Hepatocyte (in vitro differentiated cells): ENCODE measurements around the gene HOXB4. TPM values are rescaled to one million over a fixed set of nuclear protein-coding genes. Genes with fewer than 3 reads are reported as not detected.
A peak's percentile ranks its signal among the peaks of the same experiment; 100 is the strongest.

Experiments used
- DNase-seq: peaks from one replicate; pipeline ENCODE4 v3.0.0-alpha.2; 2016; ENCODE audit warnings: low spot score
- H2AFZ ChIP-seq: fragments of 200-600 bp; sonication (generic); 2 replicates; pipeline ENCODE4 v1.6.0; 2016; ENCODE audit warnings: antibody characterized with exemption, mild to moderate bottlenecking
- H3K27ac ChIP-seq: fragments of 200-600 bp; sonication (generic); 2 replicates; pipeline ENCODE4 v1.5.1; 2016; ENCODE audit warnings: mild to moderate bottlenecking
- H3K27me3 ChIP-seq: fragments of 200-600 bp; sonication (generic); 2 replicates; pipeline ENCODE4 v1.6.1; 2016
- H3K36me3 ChIP-seq: fragments of 200-600 bp; sonication (generic); replicated peaks from 2 replicates; pipeline ENCODE4 v1.5.1; 2016; ENCODE audit warnings: low read depth; ENCODE audit not compliant: insufficient read depth
- H3K4me1 ChIP-seq: fragments of 200-600 bp; sonication (generic); 2 replicates; pipeline ENCODE4 v1.5.1; 2016; ENCODE audit warnings: mild to moderate bottlenecking, moderate library complexity; ENCODE audit not compliant: insufficient read depth
- H3K4me2 ChIP-seq: fragments of 200-600 bp; sonication (generic); 2 replicates; pipeline ENCODE4 v1.6.0; 2016
- H3K4me3 ChIP-seq: fragments of 200-600 bp; sonication (generic); 2 replicates; pipeline ENCODE4 v1.5.1; 2016; ENCODE audit warnings: mild to moderate bottlenecking
- H3K79me2 ChIP-seq: fragments of 200-600 bp; sonication (generic); 2 replicates; pipeline ENCODE4 v1.6.0; 2017; ENCODE audit warnings: mild to moderate bottlenecking
- H3K9me2 ChIP-seq: fragments of 200-600 bp; sonication (generic); replicated peaks from 2 replicates; pipeline ENCODE4 v1.6.0; 2017; ENCODE audit warnings: mild to moderate bottlenecking; ENCODE audit not compliant: insufficient read depth
- H3K9me3 ChIP-seq: fragments of 200-600 bp; sonication (generic); 2 replicates; pipeline ENCODE4 v1.5.1; 2016; ENCODE audit warnings: low read depth, mild to moderate bottlenecking
- H4K20me1 ChIP-seq: fragments of 200-600 bp; sonication (generic); 2 replicates; pipeline ENCODE4 v1.6.0; 2016; ENCODE audit warnings: mild to moderate bottlenecking; ENCODE audit not compliant: insufficient read depth, poor library complexity, severe bottlenecking
- EZH2 ChIP-seq: fragments of 200-600 bp; sonication (generic); IDR thresholded peaks from 2 replicates; pipeline ENCODE4 v1.6.1; 2016; ENCODE audit warnings: antibody characterized with exemption, mild to moderate bottlenecking, borderline replicate concordance
- EZH2phosphoT487 ChIP-seq: fragments of 200-600 bp; sonication (generic); IDR thresholded peaks from one replicate; pipeline ENCODE4 v1.6.1; 2018; ENCODE audit warnings: antibody characterized with exemption, mild to moderate bottlenecking, low read depth, moderate library complexity; ENCODE audit not compliant: unreplicated experiment, severe bottlenecking
- WGBS: methylation state at CpG from one replicate; pipeline ENCODE4 v1.1.6; 2016; ENCODE audit warnings: low lambda C conversion rate; ENCODE audit errors: missing lambda C conversion rate; 5-methylcytosine and 5-hydroxymethylcytosine counted together
- polyA plus RNA-seq: library from polyadenylated mRNA; unstranded; fragments of >200 nt; fragmentation: Nextera tagmentation; extraction: Ambion mirVana; gene quantifications from 2 replicates; pipeline ENCODE4 v1.2.1, GENCODE V29; 2016
- total RNA-seq: library from RNA; depleted of rRNA; stranded (reverse); fragments of >200 nt; gene quantifications from 2 replicates; pipeline ENCODE4 v1.2.3, GENCODE V29; 2014
- TF ChIP-seq, protein P1 (sequence below): fragments of 200-600 bp; sonication (generic); IDR thresholded peaks from 2 replicates; pipeline ENCODE4 v1.5.1; 2016; ENCODE audit warnings: antibody characterized with exemption, mild to moderate bottlenecking; ENCODE audit not compliant: poor library complexity

Gene HOXB4
- total and polyA plus RNA-seq, 2 experiments from 2014 or later: 1.8 to 2.2 TPM

DNA sequence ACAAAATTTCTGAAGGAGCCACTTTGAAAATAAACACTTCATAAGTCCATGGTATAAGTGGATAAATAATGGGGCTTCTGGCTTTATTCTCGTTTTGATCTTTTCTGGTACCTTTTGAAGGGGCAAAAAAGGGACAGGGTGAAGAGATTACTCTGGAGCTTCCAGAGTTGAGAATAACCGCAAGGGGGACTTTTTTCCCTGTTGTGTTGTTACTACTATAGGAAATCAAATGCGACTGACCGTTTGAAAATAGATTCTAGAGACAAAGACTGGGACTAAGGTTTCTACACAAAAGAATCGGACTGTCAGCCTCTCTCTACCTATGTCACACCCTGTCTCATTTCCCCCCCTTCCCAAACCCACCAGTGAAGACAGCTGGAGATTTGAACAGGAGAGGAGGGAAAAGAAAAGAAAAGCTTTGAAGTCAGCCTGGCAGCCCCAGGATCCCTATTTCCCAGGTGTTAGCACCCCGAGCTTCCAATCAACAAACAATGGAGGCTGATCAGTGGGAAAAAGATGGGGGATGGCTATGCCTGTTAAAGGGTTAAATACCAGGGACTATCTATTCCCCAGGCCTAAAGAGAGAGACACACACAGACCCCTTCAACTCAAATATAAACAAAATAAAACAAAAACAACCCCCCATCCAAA, 8.4 kb downstream of the HOXB4 start:
- no peaks in the 10 kb centered on the region for H4K20me1 ChIP-seq
- peaks cover 14% of the 10 kb centered on the region for H3K4me1 ChIP-seq
- peaks cover 20% of the 10 kb centered on the region for H3K79me2 ChIP-seq
- H3K4me2 ChIP-seq: peak overlapping the region; percentile 91
- WGBS: 30% methylated on average over 6 of the region's 6 CpGs
- peaks cover 100% of the 10 kb centered on the region for H3K27me3 ChIP-seq
- H3K36me3 ChIP-seq: no peaks in the 10 kb centered on the region
- no peaks in the 10 kb centered on the region for H3K9me2 ChIP-seq
- TF ChIP-seq, protein P1, sequence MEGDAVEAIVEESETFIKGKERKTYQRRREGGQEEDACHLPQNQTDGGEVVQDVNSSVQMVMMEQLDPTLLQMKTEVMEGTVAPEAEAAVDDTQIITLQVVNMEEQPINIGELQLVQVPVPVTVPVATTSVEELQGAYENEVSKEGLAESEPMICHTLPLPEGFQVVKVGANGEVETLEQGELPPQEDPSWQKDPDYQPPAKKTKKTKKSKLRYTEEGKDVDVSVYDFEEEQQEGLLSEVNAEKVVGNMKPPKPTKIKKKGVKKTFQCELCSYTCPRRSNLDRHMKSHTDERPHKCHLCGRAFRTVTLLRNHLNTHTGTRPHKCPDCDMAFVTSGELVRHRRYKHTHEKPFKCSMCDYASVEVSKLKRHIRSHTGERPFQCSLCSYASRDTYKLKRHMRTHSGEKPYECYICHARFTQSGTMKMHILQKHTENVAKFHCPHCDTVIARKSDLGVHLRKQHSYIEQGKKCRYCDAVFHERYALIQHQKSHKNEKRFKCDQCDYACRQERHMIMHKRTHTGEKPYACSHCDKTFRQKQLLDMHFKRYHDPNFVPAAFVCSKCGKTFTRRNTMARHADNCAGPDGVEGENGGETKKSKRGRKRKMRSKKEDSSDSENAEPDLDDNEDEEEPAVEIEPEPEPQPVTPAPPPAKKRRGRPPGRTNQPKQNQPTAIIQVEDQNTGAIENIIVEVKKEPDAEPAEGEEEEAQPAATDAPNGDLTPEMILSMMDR: no peak
- no peak for TF ChIP-seq EZH2
- no peak for TF ChIP-seq EZH2phosphoT487
- no peak overlapping the region for H2AFZ ChIP-seq
- H3K9me3 ChIP-seq: no peaks in the 10 kb centered on the region
- no peak overlapping the region for H3K4me3 ChIP-seq
- H3K27ac ChIP-seq: no peak overlapping the region
- no peak for DNase-seq

DNA sequence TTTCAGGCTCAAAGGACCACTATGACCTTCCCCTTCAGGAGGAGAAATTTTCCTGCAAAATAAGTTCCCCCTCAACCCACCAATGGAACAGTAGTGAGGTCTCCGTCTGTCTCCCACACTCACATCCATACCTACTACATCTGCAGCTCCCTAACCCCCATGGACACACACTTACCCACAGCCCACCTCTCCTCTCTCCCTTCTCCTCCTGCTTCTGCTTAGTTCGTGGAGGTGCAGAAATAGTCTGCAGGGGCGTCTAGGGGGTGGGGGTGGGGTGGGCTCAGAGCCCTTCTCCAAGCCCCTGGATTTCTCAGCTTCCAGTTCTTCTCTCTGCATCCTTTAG, 8.9 kb downstream of the HOXB4 start:
- H3K27me3 ChIP-seq: peaks cover 98% of the 10 kb centered on the region
- H3K4me2 ChIP-seq: peak overlapping the region; percentile 52
- H3K9me3 ChIP-seq: no peaks in the 10 kb centered on the region
- H3K79me2 ChIP-seq: peaks cover 20% of the 10 kb centered on the region
- DNase-seq: no peak
- no peaks in the 10 kb centered on the region for H3K36me3 ChIP-seq
- peaks cover 14% of the 10 kb centered on the region for H3K4me1 ChIP-seq
- no peak overlapping the region for H3K27ac ChIP-seq
- no peaks in the 10 kb centered on the region for H4K20me1 ChIP-seq
- no peak overlapping the region for H2AFZ ChIP-seq
- no peak overlapping the region for H3K4me3 ChIP-seq
- 24% methylated on average over 3 of the region's 3 CpGs for WGBS
- TF ChIP-seq EZH2phosphoT487: peak; percentile 2
- TF ChIP-seq, protein P1: no peak
- H3K9me2 ChIP-seq: no peaks in the 10 kb centered on the region

DNA sequence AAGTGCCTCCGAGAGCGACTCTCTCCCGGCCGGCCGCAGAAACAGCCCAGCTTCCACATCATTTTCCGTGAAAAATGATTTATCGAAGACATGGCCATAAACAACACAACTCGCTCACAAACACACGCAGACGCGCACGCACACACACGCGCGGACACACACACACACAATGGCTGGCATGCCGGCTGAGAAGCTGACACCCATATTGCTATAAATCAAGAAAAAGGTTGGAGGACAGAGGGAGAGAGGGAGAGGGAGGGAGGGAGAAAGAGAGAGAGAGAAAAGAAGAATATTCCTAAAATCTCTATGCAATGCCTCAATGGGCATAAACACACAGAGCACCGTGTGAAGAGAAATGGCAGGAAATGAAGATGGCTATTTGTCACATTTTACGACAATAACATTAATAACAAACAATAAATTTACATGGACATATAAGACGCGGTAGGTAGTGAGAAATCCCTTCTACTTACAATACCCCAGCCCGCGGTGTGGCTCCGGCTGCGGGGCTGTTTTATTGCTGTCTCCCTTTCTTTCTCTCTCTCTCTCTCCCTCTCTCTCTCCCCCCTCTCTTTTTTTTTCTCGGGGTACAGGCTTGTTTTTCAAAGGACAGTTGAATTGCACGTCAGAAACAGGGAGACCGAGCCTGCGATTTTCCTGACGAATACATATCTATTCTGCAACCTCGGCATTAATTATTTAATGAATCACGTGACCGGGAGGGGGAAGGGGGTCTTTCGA, 9.5 kb downstream of the HOXB4 start:
- peaks cover 14% of the 10 kb centered on the region for H3K4me1 ChIP-seq
- 19% methylated on average over 33 of the region's 33 CpGs for WGBS
- no peak overlapping the region for H3K27ac ChIP-seq
- peaks cover 20% of the 10 kb centered on the region for H3K79me2 ChIP-seq
- H3K9me3 ChIP-seq: no peaks in the 10 kb centered on the region
- H3K36me3 ChIP-seq: no peaks in the 10 kb centered on the region
- DNase-seq: no peak
- H3K4me3 ChIP-seq: no peak overlapping the region
- peak overlapping the region; percentile 52 for H3K4me2 ChIP-seq
- no peak overlapping the region for H2AFZ ChIP-seq
- no peaks in the 10 kb centered on the region for H4K20me1 ChIP-seq
- H3K9me2 ChIP-seq: no peaks in the 10 kb centered on the region
- peaks cover 97% of the 10 kb centered on the region for H3K27me3 ChIP-seq
- TF ChIP-seq EZH2phosphoT487 (peak; percentile 20), EZH2 (peak; percentile 93)
- TF ChIP-seq, protein P1: no peak
